CD4-positive, alpha-beta T cell treated with Interleukin-6 for 4 hours (primary cell): ENCODE data around the gene RAMP3.

Source experiments
- DNase-seq: peaks from one replicate; pipeline ENCODE4 v3.0.0-alpha.2; 2020; ENCODE audit warnings: mixed read lengths

RAMP3 gene

GRCh38 chr7:45223728-45224630 lies 66.4 kb downstream of the RAMP3 start:
- DNase-seq: no peak

GRCh38 chr7:45224832-45225231 lies 67.2 kb downstream of the RAMP3 start:
- no peak for DNase-seq

- no peak for DNase-seq
These were observed 67.8 kb downstream of the RAMP3 start for GRCh38 chr7:45225311-45225947.

GRCh38 chr7:45225948-45226335 lies 68.4 kb downstream of the RAMP3 start:
- DNase-seq: no peak

- no peak for DNase-seq
These were observed 71.7 kb downstream of the RAMP3 start for GRCh38 chr7:45229156-45229920.

- DNase-seq: no peak
These were observed 72.5 kb downstream of the RAMP3 start for GRCh38 chr7:45230083-45230482.

GRCh38 chr7:45230611-45231165 lies 73.1 kb downstream of the RAMP3 start:
- no peak for DNase-seq

- no peak for DNase-seq
These were observed 75.7 kb downstream of the RAMP3 start for GRCh38 chr7:45233249-45233775.
